ENCODE measurements around the gene TDP1.

DNA sequence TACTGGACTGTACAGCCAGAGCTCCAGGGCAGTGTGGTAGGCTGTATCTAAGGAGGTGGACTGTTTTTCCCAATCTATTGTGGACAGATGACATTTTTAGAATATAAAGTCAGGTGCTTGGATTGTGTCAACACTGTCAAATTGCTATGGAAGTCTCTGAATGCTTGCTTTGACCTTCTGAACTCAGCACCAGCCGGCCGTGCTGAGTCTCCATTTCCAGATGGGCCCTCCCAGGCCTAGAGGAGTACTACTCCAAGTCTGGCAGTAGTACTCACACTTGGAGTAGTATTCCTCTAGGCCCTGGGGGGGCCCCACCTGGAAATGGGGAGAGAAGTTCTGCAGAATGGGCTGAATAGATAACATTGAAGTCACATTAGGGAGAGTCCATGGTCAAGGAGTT is 89.9 kb downstream of the TDP1 start:
- TF ChIP-seq, protein P1, sequence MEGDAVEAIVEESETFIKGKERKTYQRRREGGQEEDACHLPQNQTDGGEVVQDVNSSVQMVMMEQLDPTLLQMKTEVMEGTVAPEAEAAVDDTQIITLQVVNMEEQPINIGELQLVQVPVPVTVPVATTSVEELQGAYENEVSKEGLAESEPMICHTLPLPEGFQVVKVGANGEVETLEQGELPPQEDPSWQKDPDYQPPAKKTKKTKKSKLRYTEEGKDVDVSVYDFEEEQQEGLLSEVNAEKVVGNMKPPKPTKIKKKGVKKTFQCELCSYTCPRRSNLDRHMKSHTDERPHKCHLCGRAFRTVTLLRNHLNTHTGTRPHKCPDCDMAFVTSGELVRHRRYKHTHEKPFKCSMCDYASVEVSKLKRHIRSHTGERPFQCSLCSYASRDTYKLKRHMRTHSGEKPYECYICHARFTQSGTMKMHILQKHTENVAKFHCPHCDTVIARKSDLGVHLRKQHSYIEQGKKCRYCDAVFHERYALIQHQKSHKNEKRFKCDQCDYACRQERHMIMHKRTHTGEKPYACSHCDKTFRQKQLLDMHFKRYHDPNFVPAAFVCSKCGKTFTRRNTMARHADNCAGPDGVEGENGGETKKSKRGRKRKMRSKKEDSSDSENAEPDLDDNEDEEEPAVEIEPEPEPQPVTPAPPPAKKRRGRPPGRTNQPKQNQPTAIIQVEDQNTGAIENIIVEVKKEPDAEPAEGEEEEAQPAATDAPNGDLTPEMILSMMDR (IDR thresholded peaks at IDR 0.05; ENCODE audit: poor library complexity), result no peak
- no peak for TF ChIP-seq EZH2 (IDR thresholded peaks at IDR 0.05; ENCODE audit: borderline replicate concordance)
